HepG2 (cell line): ENCODE measurements around the gene SYNE1. TPM values are rescaled to one million over a fixed set of nuclear protein-coding genes. Genes with fewer than 3 reads are reported as not detected.

Source experiments
- CHCHD3 ChIP-seq: sonication (generic); formaldehyde crosslinking; IDR thresholded peaks from 2 replicates; pipeline ENCODE4 v1.8.0; 2022; ENCODE audit warnings: mild to moderate bottlenecking, missing genetic modification reagents, moderate library complexity
- MED13 ChIP-seq: sonication (generic); formaldehyde crosslinking; IDR thresholded peaks from 2 replicates; pipeline ENCODE4 v1.5.0; 2020; ENCODE audit warnings: missing genetic modification reagents
- PAF1 ChIP-seq: IDR thresholded peaks from 2 replicates; pipeline ENCODE4 v1.6.1; 2016; ENCODE audit warnings: missing genetic modification reagents, missing compliant biosample characterization
- STAT5B ChIP-seq: sonication (generic); formaldehyde crosslinking; IDR thresholded peaks from 2 replicates; pipeline ENCODE4 v1.4.0; 2020; ENCODE audit warnings: missing genetic modification reagents
- ZNF264 ChIP-seq: sonication (generic); formaldehyde crosslinking; IDR thresholded peaks from 2 replicates; pipeline ENCODE4 v1.4.0; 2020; ENCODE audit warnings: missing genetic modification reagents
- ZNF530 ChIP-seq: sonication (generic); formaldehyde crosslinking; IDR thresholded peaks from 2 replicates; pipeline ENCODE4 v1.5.0; 2020; ENCODE audit warnings: low read depth, mild to moderate bottlenecking, missing genetic modification reagents
- ZNF563 ChIP-seq: sonication (generic); formaldehyde crosslinking; IDR thresholded peaks from 2 replicates; pipeline ENCODE4 v1.8.0; 2022; ENCODE audit warnings: mild to moderate bottlenecking, moderate library complexity, missing genetic modification reagents
- ZNF564 ChIP-seq: sonication (generic); formaldehyde crosslinking; IDR thresholded peaks from 2 replicates; pipeline ENCODE4 v1.8.1; 2023; ENCODE audit warnings: mild to moderate bottlenecking, missing genetic modification reagents
- polyA plus RNA-seq, 8 experiments: library from polyadenylated mRNA; depleted of rRNA in 3 of 8; stranded (reverse) in 7 of 8; unstranded in 1 of 8; fragments of >200 nt; fragmentation: Illumina TruSeq in 4 of 8; extraction: Trizol in 4 of 8; gene quantifications; 2 replicates each; pipeline versions ENCODE4 v1.2.1 to v1.2.3, GENCODE V29; 2011 to 2016; ENCODE audit warnings: low read depth in 4 of 8, missing spikeins in 1 of 8, mixed read lengths in 1 of 8; ENCODE audit not compliant: insufficient read depth in 1 of 8
- total RNA-seq, 5 experiments: library from RNA; depleted of rRNA; stranded (reverse); fragments of >200 nt; fragmentation: Illumina TruSeq; extraction: Trizol; gene quantifications; 2 replicates each; pipeline ENCODE4 v1.2.3, GENCODE V29; 2016; ENCODE audit warnings: low read depth in 1 of 5
- TF ChIP-seq, protein P1 (sequence below): sonication (generic); formaldehyde crosslinking; IDR thresholded peaks from 2 replicates; pipeline ENCODE4 v1.4.0; 2020; ENCODE audit warnings: missing genetic modification reagents
- TF ChIP-seq, protein P2 (sequence below): sonication (generic); formaldehyde crosslinking; IDR thresholded peaks from 2 replicates; pipeline ENCODE4 v1.4.0; 2020; ENCODE audit warnings: missing genetic modification reagents
- TF ChIP-seq, protein P3 (sequence below): sonication (generic); formaldehyde crosslinking; IDR thresholded peaks from 2 replicates; pipeline ENCODE4 v1.8.0; 2022; ENCODE audit warnings: missing genetic modification reagents, low read depth, mild to moderate bottlenecking, borderline replicate concordance

SYNE1 gene
- total and polyA plus RNA-seq, 2 of the 13 experiments (the other 11 are each of a cell fraction or from before 2014, with no cell fraction given): 5.5 to 15.9 TPM

DNA sequence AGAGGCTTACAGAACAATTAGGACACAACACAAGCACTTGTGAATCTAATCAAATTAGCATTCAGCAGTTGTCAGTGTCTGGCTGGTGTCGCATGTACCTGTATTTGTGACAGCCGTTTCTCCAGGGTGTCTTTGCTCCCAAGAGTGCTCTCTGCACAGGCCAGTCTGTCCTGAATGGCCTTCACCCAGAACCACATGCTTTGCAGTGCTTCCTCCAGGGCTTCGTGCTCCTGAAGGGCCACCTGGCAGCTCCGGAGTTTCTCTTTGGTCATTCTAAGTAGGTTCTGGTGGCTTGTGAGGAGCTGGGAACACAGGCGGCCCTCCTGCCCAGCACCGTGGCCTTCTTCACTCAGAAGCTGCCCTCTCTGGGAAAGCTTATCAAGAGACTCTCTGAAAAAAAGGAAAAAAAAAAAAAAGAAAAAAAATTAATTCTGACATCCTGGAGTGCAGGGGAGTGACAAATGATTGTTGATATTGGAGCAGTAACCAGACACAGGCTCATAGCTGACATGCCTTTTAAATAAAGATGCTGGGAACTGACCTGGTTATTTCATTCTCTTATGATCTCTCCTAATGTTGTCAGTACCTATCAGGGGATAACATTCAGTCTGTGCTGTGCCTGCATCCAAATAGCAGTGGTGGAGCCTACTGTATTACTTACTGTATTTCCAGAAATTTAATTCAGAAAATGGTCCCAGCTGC lies 245.8 kb downstream of the SYNE1 start (continued):
- TF ChIP-seq, protein P1, sequence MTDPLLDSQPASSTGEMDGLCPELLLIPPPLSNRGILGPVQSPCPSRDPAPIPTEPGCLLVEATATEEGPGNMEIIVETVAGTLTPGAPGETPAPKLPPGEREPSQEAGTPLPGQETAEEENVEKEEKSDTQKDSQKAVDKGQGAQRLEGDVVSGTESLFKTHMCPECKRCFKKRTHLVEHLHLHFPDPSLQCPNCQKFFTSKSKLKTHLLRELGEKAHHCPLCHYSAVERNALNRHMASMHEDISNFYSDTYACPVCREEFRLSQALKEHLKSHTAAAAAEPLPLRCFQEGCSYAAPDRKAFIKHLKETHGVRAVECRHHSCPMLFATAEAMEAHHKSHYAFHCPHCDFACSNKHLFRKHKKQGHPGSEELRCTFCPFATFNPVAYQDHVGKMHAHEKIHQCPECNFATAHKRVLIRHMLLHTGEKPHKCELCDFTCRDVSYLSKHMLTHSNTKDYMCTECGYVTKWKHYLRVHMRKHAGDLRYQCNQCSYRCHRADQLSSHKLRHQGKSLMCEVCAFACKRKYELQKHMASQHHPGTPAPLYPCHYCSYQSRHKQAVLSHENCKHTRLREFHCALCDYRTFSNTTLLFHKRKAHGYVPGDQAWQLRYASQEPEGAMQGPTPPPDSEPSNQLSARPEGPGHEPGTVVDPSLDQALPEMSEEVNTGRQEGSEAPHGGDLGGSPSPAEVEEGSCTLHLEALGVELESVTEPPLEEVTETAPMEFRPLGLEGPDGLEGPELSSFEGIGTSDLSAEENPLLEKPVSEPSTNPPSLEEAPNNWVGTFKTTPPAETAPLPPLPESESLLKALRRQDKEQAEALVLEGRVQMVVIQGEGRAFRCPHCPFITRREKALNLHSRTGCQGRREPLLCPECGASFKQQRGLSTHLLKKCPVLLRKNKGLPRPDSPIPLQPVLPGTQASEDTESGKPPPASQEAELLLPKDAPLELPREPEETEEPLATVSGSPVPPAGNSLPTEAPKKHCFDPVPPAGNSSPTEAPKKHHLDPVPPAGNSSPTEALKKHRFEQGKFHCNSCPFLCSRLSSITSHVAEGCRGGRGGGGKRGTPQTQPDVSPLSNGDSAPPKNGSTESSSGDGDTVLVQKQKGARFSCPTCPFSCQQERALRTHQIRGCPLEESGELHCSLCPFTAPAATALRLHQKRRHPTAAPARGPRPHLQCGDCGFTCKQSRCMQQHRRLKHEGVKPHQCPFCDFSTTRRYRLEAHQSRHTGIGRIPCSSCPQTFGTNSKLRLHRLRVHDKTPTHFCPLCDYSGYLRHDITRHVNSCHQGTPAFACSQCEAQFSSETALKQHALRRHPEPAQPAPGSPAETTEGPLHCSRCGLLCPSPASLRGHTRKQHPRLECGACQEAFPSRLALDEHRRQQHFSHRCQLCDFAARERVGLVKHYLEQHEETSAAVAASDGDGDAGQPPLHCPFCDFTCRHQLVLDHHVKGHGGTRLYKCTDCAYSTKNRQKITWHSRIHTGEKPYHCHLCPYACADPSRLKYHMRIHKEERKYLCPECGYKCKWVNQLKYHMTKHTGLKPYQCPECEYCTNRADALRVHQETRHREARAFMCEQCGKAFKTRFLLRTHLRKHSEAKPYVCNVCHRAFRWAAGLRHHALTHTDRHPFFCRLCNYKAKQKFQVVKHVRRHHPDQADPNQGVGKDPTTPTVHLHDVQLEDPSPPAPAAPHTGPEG (CRISPR knock-in tag): no peak
- TF ChIP-seq, protein P2, sequence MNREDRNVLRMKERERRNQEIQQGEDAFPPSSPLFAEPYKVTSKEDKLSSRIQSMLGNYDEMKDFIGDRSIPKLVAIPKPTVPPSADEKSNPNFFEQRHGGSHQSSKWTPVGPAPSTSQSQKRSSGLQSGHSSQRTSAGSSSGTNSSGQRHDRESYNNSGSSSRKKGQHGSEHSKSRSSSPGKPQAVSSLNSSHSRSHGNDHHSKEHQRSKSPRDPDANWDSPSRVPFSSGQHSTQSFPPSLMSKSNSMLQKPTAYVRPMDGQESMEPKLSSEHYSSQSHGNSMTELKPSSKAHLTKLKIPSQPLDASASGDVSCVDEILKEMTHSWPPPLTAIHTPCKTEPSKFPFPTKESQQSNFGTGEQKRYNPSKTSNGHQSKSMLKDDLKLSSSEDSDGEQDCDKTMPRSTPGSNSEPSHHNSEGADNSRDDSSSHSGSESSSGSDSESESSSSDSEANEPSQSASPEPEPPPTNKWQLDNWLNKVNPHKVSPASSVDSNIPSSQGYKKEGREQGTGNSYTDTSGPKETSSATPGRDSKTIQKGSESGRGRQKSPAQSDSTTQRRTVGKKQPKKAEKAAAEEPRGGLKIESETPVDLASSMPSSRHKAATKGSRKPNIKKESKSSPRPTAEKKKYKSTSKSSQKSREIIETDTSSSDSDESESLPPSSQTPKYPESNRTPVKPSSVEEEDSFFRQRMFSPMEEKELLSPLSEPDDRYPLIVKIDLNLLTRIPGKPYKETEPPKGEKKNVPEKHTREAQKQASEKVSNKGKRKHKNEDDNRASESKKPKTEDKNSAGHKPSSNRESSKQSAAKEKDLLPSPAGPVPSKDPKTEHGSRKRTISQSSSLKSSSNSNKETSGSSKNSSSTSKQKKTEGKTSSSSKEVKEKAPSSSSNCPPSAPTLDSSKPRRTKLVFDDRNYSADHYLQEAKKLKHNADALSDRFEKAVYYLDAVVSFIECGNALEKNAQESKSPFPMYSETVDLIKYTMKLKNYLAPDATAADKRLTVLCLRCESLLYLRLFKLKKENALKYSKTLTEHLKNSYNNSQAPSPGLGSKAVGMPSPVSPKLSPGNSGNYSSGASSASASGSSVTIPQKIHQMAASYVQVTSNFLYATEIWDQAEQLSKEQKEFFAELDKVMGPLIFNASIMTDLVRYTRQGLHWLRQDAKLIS (CRISPR knock-in tag): no peak
- TF ChIP-seq, protein P3, sequence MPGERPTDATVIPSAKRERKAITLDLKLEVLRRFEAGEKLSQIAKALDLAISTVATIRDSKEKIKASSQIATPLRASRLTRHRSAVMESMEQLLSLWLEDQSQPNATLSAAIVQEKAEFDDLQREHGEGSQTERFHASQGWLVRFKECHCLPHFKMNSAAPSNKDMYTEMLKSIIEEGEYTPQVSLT (CRISPR knock-in tag): no peak
- TF ChIP-seq CHCHD3 (no peak), ZNF563 (CRISPR knock-in tag) (no peak), ZNF564 (CRISPR knock-in tag) (no peak), PAF1 (no peak), STAT5B (CRISPR knock-in tag) (no peak), MED13 (CRISPR knock-in tag) (no peak), ZNF264 (CRISPR knock-in tag) (no peak), ZNF530 (CRISPR knock-in tag) (no peak)
